HG02938 (cell line): ENCODE measurements around the gene TERT.

Experiments used
- ATAC-seq: cut with Tn5 transposase; IDR thresholded peaks from one replicate; pipeline ENCODE4 v1.9.1; 2021; ENCODE audit warnings: mild to moderate bottlenecking, moderate library complexity; ENCODE audit not compliant: unreplicated experiment

The TERT gene

GRCh38 chr5:1209896-1210776 is 84.7 kb downstream of the TERT start:
- ATAC-seq: no peak

GRCh38 chr5:1209489-1209852 is 85.4 kb downstream of the TERT start:
- ATAC-seq: no peak

- no peak for ATAC-seq
These were observed 86.0 kb downstream of the TERT start for GRCh38 chr5:1208743-1209488.

GRCh38 chr5:1208221-1208742 is 86.6 kb downstream of the TERT start:
- ATAC-seq: no peak

- ATAC-seq: no peak
These were observed 87.3 kb downstream of the TERT start for GRCh38 chr5:1207555-1207954.

- no peak for ATAC-seq
These were observed 88.1 kb downstream of the TERT start for GRCh38 chr5:1206521-1207412.

- ATAC-seq: no peak
These were observed 89.3 kb downstream of the TERT start for GRCh38 chr5:1205255-1206180.

- no peak for ATAC-seq
These were observed 90.1 kb downstream of the TERT start for GRCh38 chr5:1204693-1205242.

- no peak for ATAC-seq
These were observed 90.7 kb downstream of the TERT start for GRCh38 chr5:1203968-1204692.

- no peak for ATAC-seq
These were observed 91.4 kb downstream of the TERT start for GRCh38 chr5:1203311-1203967.
